Cardiac septum (tissue), 1 donor: ENCODE data around the gene ARSB. TPM values are rescaled to one million over a fixed set of nuclear protein-coding genes. Genes with fewer than 3 reads are reported as not detected.

Experiments used
- DNase-seq: peaks from one replicate; pipeline ENCODE4 v3.0.0-alpha.2; 2020; ENCODE audit warnings: low spot score
- intact Hi-C: fragments of 100-400 bp; cut with DNase I; formaldehyde crosslinking; loops from one replicate; pipeline ENCODE4 v1.14.0; 2022
- total RNA-seq: library from RNA; stranded (reverse); fragmentation: NEBNext Ultra II Directional; extraction: Animal tissue kit (Norgen Biotek cat#: 25700); gene quantifications from one replicate; pipeline ENCODE4 v1.2.1, GENCODE V29; 2021
- donor health status: DM: no; HTN: no; CAD: no.

Gene ARSB
- total RNA-seq, 1 donor from 2014 or later = 13.5 TPM

DNA sequence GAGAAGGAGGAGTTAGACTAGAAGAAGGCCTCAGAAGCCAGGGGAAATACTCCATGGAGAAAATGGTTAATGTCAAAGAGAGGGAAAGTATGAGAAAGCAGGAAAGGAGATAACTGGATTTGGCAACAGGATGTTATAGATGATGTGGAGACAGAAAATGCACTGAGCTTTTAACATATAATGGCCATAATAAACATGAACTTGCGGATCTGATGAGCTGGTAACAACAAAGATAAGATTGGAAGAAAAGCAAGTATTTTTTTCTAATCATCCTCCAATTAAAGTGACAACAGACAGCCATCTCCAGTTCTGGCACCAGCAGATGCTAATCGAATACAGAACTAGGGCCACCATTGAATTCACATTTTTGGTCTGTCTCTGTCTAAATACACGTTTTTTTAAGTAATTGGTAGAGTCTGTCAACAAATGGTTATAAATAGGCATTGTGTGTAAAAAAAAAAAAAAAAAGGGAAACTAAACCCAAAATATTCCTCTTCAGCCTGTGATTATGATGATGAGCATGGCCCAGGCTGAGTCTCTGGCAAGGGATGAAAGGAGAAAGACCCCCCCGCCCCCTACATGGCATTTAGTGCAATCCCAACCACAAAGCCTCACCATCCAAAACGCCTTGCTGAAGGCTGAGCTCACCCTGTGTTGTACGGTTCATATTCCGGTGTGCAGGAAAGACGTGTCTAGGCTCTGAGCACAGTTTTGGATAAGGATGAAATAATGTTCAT, 187.0 kb downstream of the ARSB start:
- DNase-seq = no peak
- intact Hi-C loops = no loop called here

DNA sequence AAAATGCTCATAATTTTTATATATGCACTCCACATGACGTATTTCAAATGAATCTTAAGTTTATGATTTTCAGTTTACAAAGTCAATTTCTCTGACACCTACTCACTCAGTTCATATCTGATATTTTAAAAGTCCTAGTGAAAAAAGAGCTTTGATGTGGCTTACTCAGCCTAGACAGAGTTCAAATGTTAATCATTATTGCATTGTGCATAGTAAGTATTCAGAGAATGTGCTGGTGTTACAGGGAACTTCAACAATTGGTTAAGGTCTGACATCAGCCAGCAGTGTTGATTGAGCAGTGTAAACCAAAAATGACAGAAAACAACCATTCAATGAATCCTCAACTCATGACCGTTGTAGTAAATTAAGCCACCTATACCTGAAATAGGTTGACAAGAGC, 189.4 kb downstream of the ARSB start:
- intact Hi-C loops = no loop called here
- DNase-seq = no peak

DNA sequence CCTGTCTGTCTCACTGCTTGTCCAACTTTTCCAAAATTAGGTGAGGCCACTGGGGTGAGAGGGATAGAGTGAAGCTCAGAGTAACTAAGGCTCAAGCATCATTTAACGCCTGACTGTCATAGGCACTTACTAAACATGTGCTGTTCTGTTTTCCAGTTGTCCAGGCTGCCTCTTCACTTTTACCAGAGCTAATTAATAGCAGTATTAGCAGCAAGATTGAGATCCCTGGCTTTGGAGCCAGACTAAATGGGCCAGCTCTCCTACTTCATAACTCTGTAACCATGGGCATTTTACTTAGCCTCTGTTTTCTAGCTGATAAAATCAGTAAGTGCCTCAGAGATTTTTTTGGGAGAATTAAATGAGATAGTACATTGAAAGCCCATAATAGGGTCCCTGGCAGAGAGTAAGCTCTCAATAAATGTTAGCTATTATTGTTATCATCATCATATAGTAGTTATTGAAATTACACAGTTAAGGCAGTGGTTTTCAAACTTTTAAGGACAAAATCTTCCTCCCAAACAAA, 190.4 kb downstream of the ARSB start:
- intact Hi-C loops = no loop called here
- no peak for DNase-seq

DNA sequence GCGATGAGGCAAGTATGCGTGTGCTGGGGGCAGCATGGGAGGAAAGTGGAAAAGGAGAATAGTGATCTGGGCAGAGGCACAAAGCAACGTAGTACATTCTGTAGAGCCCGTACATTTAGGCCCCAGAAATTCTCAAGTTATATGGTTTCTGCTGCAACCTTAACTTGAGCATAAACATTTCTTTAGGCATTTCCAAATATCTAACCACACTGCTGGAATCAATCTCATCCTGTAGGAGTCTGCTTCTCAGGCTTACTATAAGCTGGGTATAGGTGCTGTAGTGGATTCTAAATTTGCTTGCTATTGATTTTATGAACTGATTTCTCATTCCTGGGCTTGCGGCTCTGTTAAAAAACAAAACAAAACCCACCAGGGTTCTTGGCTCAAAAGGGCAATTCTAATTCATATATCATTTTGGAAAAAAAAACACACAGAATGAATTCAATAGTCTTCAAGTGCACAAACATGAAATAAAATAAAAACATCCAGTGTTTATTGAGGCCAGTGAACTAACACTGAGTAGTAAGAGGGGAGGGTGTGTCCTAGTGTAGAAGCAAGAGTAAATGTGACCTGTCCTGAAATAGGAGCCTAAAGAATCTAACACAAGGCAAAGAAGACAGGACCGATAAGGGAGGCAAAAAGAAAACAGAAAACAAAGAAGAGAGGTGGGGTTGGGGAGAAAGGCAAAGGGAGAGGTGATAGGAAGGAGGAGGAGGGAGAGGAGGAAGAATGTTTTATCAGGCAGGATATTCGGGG, 191.0 kb downstream of the ARSB start:
- DNase-seq = no peak
- intact Hi-C loops = no loop called here

DNA sequence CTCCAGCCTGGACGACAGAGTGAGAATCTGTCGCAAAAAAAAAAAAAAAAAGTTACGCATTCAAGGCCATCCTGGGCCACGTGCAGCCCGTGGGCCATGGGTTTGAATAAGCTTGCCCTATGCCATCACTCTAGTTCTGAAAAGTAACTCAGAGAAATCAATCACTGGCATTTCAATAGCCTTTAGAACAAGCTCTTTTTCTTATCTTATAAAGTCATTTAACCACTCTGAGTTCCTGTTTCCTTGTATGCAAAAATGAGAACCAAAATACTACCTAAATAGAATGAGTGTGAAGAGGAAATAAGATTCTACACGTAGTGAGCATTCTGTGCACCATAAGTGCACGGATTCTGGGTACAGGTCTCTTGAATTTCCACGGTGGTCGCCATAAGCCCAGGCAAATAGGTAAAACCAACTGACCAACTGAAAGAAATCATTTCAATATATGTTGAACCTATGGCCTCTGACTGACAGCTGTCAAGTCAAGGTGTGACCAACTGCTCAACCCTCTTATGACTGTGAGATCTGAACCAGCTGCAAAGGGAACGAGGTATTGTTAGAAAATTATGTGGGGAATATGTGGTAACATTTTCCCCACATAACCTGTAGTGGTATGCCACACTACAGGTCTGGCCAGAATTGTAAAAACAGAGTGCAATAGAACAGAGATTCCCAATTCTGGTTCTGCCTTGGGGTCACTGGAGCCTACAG, 192.6 kb downstream of the ARSB start:
- DNase-seq = no peak
- intact Hi-C loops = no loop called here

DNA sequence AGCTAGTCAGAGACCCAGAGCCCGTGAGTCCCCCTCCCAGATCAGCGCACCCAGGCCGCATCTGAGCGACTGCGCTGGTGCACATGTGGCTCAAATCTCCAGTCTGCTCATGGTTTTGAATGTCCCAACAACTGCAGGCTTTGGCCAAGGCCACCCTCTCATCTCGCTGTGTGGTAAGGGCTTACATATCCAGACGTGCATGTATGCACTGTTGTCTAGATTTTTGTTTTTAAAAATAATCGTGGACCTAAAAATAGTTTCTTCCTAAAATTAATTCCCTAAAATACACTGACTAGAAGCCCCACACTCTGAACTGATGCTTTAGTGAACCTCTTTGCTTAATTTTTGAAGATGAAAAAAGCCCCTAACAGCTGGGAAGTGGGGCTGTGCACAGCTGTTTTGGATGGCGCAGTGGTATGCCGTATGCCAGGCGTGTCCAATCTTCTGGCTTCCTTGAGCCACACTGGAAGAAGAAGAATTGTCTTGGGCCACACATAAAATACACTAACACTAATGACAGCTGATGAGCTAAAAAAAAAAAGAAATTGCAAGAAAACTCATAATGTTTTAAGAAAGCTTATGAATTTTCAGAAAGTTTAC, 193.5 kb downstream of the ARSB start:
- no peak for DNase-seq
- intact Hi-C loops = no loop called here

DNA sequence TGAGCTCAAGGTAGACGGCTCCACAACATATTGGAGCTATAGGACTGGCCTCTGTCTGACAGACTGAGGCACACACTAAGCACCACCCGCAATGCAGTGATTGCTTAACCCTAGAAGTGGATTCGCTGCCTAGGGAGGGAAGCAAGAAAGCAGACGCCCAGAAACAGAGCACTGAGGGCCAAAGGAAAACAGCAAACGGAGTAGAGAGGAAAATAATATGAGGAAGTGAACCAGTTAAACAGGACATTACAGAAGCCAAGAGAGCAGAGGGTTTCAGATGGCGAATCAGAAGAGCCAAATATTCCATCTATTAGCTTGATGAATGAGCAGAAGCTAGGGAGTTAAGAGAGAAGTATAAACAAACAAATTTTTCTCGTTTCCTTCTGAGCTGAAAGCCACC, 197.3 kb downstream of the ARSB start:
- no peak for DNase-seq
- intact Hi-C loops = no loop called here

DNA sequence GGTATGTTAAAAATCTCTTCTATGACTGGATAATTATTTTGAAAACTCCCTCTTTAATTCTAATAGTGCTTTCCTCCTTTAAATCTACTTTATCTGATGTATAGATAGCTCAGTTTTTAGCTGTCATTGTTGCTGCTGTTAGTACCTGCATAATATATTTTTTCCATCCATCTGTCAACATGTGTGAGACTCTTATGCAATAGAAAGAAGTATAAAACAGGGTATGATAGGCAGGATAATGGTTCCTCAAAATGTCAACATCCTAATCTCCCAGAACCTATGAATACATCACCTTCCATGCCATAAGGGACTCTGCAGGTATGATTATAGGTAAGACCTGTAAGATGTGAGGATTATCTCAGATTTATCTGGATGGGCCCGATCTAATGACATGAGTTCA, 199.7 kb downstream of the ARSB start:
- intact Hi-C loops = no loop called here
- no peak for DNase-seq

DNA sequence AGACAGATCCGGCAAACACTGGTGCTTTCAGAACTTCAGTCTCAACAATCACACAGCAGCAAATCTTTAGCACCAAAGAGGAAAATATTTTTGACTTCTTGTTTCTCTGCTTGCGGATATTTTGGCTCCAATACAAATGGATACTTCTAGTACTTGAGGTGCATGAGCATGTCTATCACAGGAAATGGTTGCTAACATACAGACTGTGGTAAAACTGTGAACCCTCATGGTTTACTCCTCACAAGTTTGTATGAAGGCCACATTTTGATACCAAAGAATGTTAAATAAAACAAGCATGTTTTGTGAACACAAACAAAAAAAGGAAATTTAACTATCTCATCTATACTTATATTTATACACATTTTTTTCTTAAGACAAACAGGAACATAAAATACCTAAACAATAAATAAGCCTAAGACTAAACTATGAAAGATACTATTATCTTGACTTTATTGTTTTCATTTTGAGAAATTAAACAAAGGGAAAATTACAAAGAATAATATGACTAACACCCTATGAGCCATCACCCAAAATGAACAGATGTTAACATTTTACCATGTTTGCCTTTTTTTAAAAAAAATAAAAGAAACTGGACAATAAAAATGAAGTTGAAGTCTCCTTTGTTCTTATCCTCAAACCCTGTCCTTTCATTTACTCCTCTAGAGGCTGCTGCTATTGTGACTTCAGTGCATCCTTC, 201.5 kb downstream of the ARSB start:
- intact Hi-C loops = no loop called here
- DNase-seq = no peak

DNA sequence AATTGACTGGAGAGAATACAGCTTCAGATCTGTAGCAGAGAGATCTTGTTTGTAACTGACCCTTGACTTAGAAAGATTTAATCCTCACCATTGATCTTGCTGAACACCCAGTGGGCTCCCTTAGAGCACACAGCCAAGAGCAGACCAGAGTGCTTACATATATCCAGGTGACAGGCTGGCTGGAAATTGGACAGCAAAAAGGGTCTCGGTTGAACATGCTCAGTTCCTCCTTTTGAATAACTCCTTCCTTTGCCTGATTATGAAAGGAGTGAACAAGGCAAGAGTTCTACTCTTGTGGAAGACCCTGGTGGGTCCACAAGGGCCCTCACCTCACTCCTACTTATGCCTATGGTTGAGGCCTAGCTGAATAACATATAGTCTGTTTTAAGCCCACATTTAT, 202.4 kb downstream of the ARSB start:
- DNase-seq = no peak
- intact Hi-C loops = no loop called here

DNA sequence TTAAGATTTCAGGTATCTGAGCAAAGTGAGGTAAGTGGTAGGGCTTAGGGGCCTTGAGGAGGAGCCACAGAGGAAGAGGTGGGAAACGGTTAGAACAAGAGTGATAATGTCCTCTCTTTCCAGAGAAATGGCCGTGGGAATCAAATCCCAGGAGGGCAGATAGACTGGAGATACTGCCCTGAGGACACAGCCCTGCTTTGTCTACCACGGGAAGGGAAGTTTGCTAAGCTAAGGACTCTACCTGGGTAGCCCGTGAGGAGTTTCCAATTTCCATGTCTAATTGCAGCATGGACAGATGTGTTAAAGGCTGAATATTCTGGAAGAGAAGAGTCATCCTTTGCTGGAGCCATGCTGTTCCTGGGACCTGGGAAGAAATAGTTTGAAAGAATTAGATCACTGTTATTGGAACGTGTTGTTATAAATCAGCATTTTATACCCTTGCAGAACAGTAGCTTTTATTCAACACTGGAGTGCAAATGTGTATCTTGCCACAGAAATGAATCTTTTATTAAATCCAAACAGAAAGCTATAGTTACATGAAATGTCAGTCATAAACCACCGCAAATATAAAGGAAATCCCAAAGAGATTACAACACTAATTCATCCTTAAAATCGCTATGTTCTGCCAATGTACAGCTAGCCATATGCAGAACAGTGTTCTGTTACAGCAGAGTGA, 203.4 kb downstream of the ARSB start:
- DNase-seq = no peak
- intact Hi-C loops = no loop called here

DNA sequence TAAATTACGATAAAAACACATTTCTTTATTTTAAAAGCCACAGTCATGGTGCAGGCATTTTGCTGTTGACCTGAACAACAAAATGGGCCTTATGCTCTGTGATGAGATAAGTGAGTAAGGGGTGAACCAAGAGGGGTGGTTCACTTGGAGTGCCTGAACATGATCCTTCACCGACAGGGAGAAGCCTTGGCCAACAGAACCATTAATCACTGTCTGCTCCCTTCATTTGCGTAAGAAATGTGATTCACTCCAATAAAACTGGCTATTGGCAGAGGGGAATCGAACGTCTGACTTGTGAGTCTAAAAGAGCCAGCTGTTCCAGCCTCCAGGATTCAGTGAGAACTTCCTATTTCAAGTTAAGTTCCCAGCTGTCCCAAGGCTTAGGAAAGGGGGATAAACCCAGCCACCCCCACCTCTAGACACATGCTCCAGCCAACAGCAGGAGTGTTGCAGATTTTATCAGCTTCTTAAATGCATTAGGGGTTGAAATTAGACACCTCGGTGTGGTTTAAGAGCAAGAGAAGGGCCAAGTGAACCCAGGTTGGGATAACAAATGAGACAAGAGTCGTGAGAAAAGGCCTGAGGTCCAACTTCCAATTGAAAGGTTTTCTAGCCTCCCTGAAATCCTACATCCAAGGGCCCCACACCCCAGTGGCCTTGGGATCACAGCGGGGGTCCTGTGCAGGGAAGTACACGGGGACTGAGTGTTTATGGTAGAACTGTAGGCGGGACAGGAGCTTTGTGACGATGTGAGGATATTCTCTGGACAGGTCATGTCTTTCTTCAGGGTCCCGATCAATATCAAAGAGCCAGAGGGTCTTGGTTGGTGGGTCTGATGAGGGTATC, 205.1 kb downstream of the ARSB start:
- no peak for DNase-seq

DNA sequence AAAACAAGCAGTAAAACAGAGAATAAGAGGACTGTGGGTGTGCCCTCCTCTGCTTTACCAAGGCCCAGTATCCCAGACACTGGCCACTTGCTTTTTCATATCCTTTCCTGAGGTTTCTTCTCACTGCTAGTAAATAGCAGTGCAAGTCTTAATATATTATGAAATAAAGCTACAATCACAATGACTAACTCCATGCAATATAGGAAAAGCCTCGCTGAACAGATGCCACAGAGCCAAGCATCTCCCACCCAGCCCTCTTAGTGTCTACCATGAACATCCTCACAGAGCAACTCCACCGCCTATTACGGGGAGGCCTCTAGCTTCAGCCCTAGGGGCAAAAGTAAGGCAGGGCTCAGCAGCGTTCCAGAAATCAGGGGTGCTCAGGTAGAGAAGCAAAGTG, 205.8 kb downstream of the ARSB start:
- intact Hi-C loops = no loop called here

More for the DNA sequence above, 205.1 kb downstream of the ARSB start:
- intact Hi-C loops = no loop called here

DNA sequence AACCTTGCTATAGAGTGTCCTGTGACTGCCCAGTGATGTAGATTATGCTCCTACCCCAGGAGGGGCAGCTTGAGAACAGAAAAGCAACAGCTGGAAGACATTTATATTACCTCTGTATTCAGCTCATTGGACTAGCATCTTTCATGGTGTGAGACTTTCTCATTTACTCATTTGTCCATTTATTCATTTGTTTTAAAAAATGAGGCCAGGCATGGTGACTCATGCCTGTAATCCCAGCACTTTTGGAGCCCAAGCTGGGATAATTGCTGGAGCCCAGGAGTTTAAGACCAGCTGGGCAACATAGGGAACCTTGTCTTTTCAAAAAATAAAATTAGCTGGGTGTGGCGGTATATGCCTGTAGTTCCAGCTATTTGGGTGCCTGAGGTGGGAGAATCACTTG, 206.6 kb downstream of the ARSB start:
- no peak for DNase-seq
- intact Hi-C loops = no loop called here

More for the DNA sequence above, 205.8 kb downstream of the ARSB start:
- no peak for DNase-seq

DNA sequence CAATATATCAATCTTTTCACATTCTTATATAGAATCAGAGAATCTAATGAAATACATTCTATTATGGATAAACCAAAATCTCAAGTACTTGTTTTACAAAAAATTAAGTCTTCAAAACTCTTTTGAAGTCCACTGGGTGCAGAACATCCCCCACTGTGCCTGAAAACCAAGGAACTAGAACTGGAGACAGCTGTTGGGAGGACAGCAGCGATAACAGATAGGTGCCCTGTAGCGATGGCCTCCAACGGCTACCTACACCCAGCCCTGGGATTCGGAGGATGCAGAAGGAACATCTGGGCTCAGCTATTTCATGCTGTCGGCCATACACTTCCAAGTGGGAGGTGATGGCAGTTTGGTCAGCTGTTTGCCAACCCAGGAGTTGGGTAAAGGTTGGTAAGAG, 207.2 kb downstream of the ARSB start:
- no peak for DNase-seq
- intact Hi-C loops = no loop called here

DNA sequence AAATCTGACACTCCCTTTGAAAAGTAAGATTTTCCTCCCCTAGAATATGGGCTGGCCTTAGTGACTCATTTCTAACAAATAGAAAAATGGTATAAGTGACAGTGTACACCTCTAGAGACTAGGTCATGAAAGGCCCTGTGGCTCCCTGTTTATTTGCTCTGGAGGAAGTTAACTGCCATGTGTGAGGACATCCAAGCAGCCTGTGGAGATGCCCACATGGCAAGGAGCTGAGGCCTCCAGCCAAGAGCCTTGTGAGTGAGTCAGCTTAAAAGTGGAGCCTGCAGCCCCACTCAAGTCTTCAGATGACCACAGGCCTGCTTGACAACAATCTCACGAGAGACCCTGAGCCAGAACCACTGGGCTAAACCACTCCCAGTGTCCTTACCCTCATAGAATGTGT, 208.5 kb downstream of the ARSB start:
- intact Hi-C loops = no loop called here

DNA sequence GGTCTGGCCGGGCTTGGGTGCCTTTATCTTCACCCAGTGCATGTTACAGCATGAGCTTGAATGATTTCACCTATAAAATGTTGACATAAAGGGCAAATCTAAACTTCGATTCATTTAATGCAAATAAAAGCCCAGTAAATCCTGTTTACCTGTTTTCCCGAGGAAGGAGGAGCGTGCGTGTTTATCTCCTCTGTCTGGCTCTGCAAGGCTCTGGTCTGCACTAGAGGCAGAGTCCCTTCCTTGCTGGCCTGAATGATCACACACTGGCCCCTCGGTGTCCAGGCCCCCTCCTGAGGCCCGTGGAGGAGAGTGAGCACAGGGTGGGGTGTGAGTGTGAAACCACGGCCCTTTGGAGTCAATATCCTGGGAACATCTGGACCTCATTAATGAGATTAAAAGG, 211.5 kb downstream of the ARSB start:
- no peak for DNase-seq
- intact Hi-C loops = no loop called here

More for the DNA sequence above, 208.5 kb downstream of the ARSB start:
- DNase-seq = no peak
